Loucy (cell line): ENCODE data around the gene CCDC40.

Source experiments
- H2AFZ ChIP-seq: fragments of 200-600 bp; sonication (generic); 2 replicates; pipeline ENCODE4 v1.6.0; 2016; ENCODE audit warnings: antibody characterized with exemption, mild to moderate bottlenecking, low read length, moderate library complexity
- H3F3A ChIP-seq: fragments of 200-600 bp; 2 replicates; pipeline ENCODE4 v1.6.0; 2016; ENCODE audit warnings: antibody characterized with exemption, low read depth, mild to moderate bottlenecking
- H3K27me3 ChIP-seq: fragments of 200-600 bp; sonication (generic); 2 replicates; pipeline ENCODE4 v1.6.1; 2014; ENCODE audit warnings: low read length, mild to moderate bottlenecking; ENCODE audit not compliant: insufficient read depth, poor library complexity, severe bottlenecking
- H3K36me3 ChIP-seq: fragments of 200-600 bp; sonication (generic); 2 replicates; pipeline ENCODE4 v1.6.1; 2016; ENCODE audit warnings: low read length; ENCODE audit not compliant: insufficient read depth
- H3K4me1 ChIP-seq: fragments of 200-600 bp; sonication (generic); 2 replicates; pipeline ENCODE4 v1.5.1; 2014; ENCODE audit warnings: low read length, mild to moderate bottlenecking; ENCODE audit not compliant: insufficient read depth, poor library complexity, severe bottlenecking
- H3K4me2 ChIP-seq: fragments of 200-600 bp; sonication (generic); 2 replicates; pipeline ENCODE4 v1.6.0; 2014; ENCODE audit warnings: antibody characterized with exemption, low read length, low read depth, mild to moderate bottlenecking; ENCODE audit not compliant: poor library complexity, severe bottlenecking
- H3K4me3 ChIP-seq: fragments of 200-600 bp; sonication (generic); 2 replicates; pipeline ENCODE4 v1.5.1; 2014; ENCODE audit warnings: low read length, mild to moderate bottlenecking, mixed read lengths; ENCODE audit not compliant: poor library complexity, severe bottlenecking
- H3K79me2 ChIP-seq: fragments of 200-600 bp; sonication (generic); 2 replicates; pipeline ENCODE4 v1.6.1; 2014; ENCODE audit warnings: low read length; ENCODE audit not compliant: insufficient read depth
- H3K9ac ChIP-seq: fragments of 200-600 bp; sonication (generic); 2 replicates; pipeline ENCODE4 v1.6.0; 2014; ENCODE audit warnings: mild to moderate bottlenecking, low read depth, low read length, moderate library complexity; ENCODE audit not compliant: poor library complexity, severe bottlenecking
- H3K9me2 ChIP-seq: fragments of 200-600 bp; sonication (generic); replicated peaks from 2 replicates; pipeline ENCODE4 v1.6.1; 2016; ENCODE audit warnings: low read depth, low read length, mixed read lengths
- H3K9me3 ChIP-seq: fragments of 200-600 bp; sonication (generic); 2 replicates; pipeline ENCODE4 v1.6.1; 2014; ENCODE audit warnings: mild to moderate bottlenecking, antibody characterized with exemption, low read length, low read depth; ENCODE audit not compliant: insufficient read depth
- H4K20me1 ChIP-seq: fragments of 200-600 bp; sonication (generic); 2 replicates; pipeline ENCODE4 v1.6.0; 2014; ENCODE audit warnings: antibody characterized with exemption, low read length, mild to moderate bottlenecking; ENCODE audit not compliant: insufficient read depth, poor library complexity, severe bottlenecking
- CTCF ChIP-seq: fragments of 200-600 bp; sonication (generic); conservative IDR thresholded peaks from 2 replicates; pipeline ENCODE4 v1.5.1; 2014; ENCODE audit warnings: mild to moderate bottlenecking, antibody characterized with exemption, low read length
- EZH2phosphoT487 ChIP-seq: fragments of 200-600 bp; IDR thresholded peaks from 2 replicates; pipeline ENCODE4 v1.6.1; 2018; ENCODE audit warnings: antibody characterized with exemption, mild to moderate bottlenecking, moderate library complexity, borderline replicate concordance

CCDC40 gene

DNA sequence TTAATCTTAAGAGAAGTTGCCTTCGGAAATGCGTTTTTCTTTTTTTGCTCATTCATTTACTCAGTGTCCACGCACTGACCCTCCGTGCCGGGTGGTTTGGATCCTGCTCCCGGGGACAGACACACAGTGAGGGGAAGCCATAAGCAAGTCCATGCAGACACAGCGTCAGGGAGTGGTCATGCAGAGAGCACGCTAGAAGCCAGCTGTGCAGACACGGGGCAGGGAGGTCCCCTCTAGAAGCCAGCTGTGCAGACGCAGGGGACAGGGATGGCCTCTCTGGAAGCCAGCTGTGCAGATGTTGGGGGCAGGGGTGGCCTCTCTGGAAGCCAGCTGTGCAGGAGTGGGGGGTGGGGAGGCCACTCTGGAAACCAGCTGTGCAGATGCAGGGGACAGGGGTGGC is 69.7 kb downstream of the CCDC40 start:
- Histone ChIP-seq H3K4me3 (no peak overlapping the region), H4K20me1 (no peaks in the 10 kb centered on the region), H3F3A (no peaks in the 10 kb centered on the region), H3K9me2 (no peaks in the 10 kb centered on the region), H3K27me3 (no peaks in the 10 kb centered on the region), H3K9ac (no peak overlapping the region), H2AFZ (no peak overlapping the region), H3K9me3 (no peaks in the 10 kb centered on the region), H3K4me2 (no peak overlapping the region), H3K79me2 (peaks cover 7% of the 10 kb centered on the region), H3K4me1 (peaks cover 9% of the 10 kb centered on the region), H3K36me3 (no peaks in the 10 kb centered on the region)
- TF ChIP-seq EZH2phosphoT487 = no peak
- TF ChIP-seq CTCF = no peak

GRCh38 chr17:80106751-80107150 is 70.3 kb downstream of the CCDC40 start:
- no peak overlapping the region for H3K4me3 ChIP-seq
- H3K27me3 ChIP-seq = no peaks in the 10 kb centered on the region
- peaks cover 9% of the 10 kb centered on the region for H3K4me1 ChIP-seq
- no peaks in the 10 kb centered on the region for H3K9me2 ChIP-seq
- H3K9me3 ChIP-seq = no peaks in the 10 kb centered on the region
- no peak overlapping the region for H3K9ac ChIP-seq
- no peaks in the 10 kb centered on the region for H3F3A ChIP-seq
- no peak overlapping the region for H3K4me2 ChIP-seq
- no peaks in the 10 kb centered on the region for H3K36me3 ChIP-seq
- H3K79me2 ChIP-seq = peaks cover 4% of the 10 kb centered on the region
- H4K20me1 ChIP-seq = no peaks in the 10 kb centered on the region
- H2AFZ ChIP-seq = no peak overlapping the region
- TF ChIP-seq CTCF (no peak), EZH2phosphoT487 (no peak)

DNA sequence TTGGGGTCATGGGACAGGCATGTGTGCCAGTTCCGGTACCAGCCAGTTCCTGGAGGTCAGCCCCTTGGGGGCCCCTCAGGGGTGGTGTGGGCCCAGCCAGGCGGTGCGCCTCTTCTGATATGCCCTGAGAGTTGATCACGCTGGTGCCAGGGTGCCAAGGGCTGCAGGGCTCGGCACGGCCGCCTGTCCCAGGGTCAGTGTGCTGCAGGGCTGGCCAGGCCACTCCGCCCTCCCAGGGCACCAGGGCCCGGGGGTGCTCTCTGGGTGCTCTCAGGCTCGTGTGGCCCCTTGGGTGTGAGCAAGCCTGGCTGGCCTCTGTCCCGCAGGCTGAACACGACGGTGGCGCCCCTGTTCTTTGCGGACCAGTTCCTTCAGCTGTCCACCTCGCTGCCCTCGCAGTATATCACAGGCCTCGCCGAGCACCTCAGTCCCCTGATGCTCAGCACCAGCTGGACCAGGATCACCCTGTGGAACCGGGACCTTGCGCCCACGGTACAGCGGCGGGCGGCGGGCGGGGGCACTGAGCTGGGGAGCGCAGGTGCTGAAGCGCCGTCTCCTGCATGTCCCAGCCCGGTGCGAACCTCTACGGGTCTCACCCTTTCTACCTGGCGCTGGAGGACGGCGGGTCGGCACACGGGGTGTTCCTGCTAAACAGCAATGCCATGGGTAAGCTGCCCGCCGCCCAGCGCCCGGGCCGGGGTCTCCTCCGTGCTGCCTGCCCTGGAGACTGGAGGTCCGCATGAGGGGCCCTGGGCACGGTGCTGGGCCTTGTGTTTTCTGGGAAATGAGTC is 71.0 kb downstream of the CCDC40 start:
- H3K36me3 ChIP-seq = no peaks in the 10 kb centered on the region
- H3K27me3 ChIP-seq = no peaks in the 10 kb centered on the region
- H3K4me3 ChIP-seq = no peak overlapping the region
- H3K4me1 ChIP-seq = peaks cover 3% of the 10 kb centered on the region
- no peak overlapping the region for H3K9ac ChIP-seq
- TF ChIP-seq CTCF (no peak), EZH2phosphoT487 (no peak)
- no peaks in the 10 kb centered on the region for H3K79me2 ChIP-seq
- H3F3A ChIP-seq = no peaks in the 10 kb centered on the region
- H3K9me3 ChIP-seq = no peaks in the 10 kb centered on the region
- no peaks in the 10 kb centered on the region for H4K20me1 ChIP-seq
- H3K9me2 ChIP-seq = no peaks in the 10 kb centered on the region
- H2AFZ ChIP-seq = no peak overlapping the region
- no peak overlapping the region for H3K4me2 ChIP-seq
